NT2/D1 (cell line): ENCODE data around the gene UIMC1.

ENCODE experiments used
- DNase-seq: peaks from one replicate; pipeline ENCODE4 v3.0.0-alpha.2; 2011; ENCODE audit warnings: low read depth, low spot score
- H3K27me3 ChIP-seq: 2 replicates; pipeline ENCODE4 v1.6.0; 2011; ENCODE audit warnings: mild to moderate bottlenecking; ENCODE audit not compliant: insufficient read length, insufficient read depth
- H3K36me3 ChIP-seq: 2 replicates; pipeline ENCODE4 v1.6.1; 2011; ENCODE audit warnings: mild to moderate bottlenecking, low read length, mixed read lengths; ENCODE audit not compliant: insufficient read depth, insufficient read length
- H3K4me1 ChIP-seq: 2 replicates; pipeline ENCODE4 v1.5.1; 2011; ENCODE audit not compliant: insufficient read depth, insufficient read length
- H3K4me3 ChIP-seq: 2 replicates; pipeline ENCODE4 v1.5.1; 2011; ENCODE audit warnings: low read depth; ENCODE audit not compliant: insufficient read length
- H3K9ac ChIP-seq: 2 replicates; pipeline ENCODE4 v1.6.0; 2011; ENCODE audit warnings: low read depth; ENCODE audit not compliant: insufficient read length
- H3K9me3 ChIP-seq: 2 replicates; pipeline ENCODE4 v1.5.1; 2011; ENCODE audit warnings: mild to moderate bottlenecking, low read length; ENCODE audit not compliant: insufficient read depth
- SUZ12 ChIP-seq: IDR thresholded peaks from 2 replicates; pipeline ENCODE4 v1.6.1; 2011; ENCODE audit not compliant: insufficient read length, insufficient read depth; ENCODE audit errors: extremely low read depth
- YY1 ChIP-seq: IDR thresholded peaks from 2 replicates; pipeline ENCODE4 v1.6.1; 2011; ENCODE audit not compliant: insufficient read length, insufficient read depth
- ZNF274 ChIP-seq: IDR thresholded peaks from 2 replicates; pipeline ENCODE4 v1.6.1; 2011; ENCODE audit warnings: mild to moderate bottlenecking, low read depth, low read length

UIMC1 gene

GRCh38 chr5:176980818-176981217 is 25.8 kb downstream of the UIMC1 start:
- no peak for TF ChIP-seq YY1
- no peak for TF ChIP-seq ZNF274
- no peak for TF ChIP-seq SUZ12
- peaks cover 39% of the 10 kb centered on the region for H3K36me3 ChIP-seq
- DNase-seq: no peak

GRCh38 chr5:176979669-176980068 is 26.9 kb downstream of the UIMC1 start:
- H3K9me3 ChIP-seq: peaks cover 21% of the 10 kb centered on the region; the same call in 1 of the 2 replicates
- DNase-seq: no peak
- no peaks in the 10 kb centered on the region for H3K4me1 ChIP-seq
- H3K9ac ChIP-seq: no peak overlapping the region
- TF ChIP-seq YY1 (no peak), SUZ12 (no peak), ZNF274 (no peak)
- peaks cover 47% of the 10 kb centered on the region for H3K36me3 ChIP-seq
- no peaks in the 10 kb centered on the region for H3K27me3 ChIP-seq
- H3K4me3 ChIP-seq: no peak overlapping the region

More at GRCh38 chr5:176980818-176981217, 25.8 kb downstream of the UIMC1 start:
- no peaks in the 10 kb centered on the region for H3K4me1 ChIP-seq
- H3K9ac ChIP-seq: no peak overlapping the region
- H3K9me3 ChIP-seq: peaks cover 29% of the 10 kb centered on the region
- no peak overlapping the region for H3K4me3 ChIP-seq
- no peaks in the 10 kb centered on the region for H3K27me3 ChIP-seq

GRCh38 chr5:176965633-176966032 is 40.9 kb downstream of the UIMC1 start:
- Histone ChIP-seq H3K9me3 (no peaks in the 10 kb centered on the region), H3K36me3 (peaks cover 34% of the 10 kb centered on the region), H3K9ac (no peak overlapping the region), H3K4me3 (no peak overlapping the region), H3K4me1 (no peaks in the 10 kb centered on the region), H3K27me3 (no peaks in the 10 kb centered on the region)
- no peak for DNase-seq
- TF ChIP-seq SUZ12 (no peak), YY1 (no peak), ZNF274 (no peak)

- no peak for TF ChIP-seq SUZ12
- TF ChIP-seq ZNF274: no peak
- TF ChIP-seq YY1: no peak
- H3K4me3 ChIP-seq: no peak overlapping the region
- no peak for DNase-seq
- H3K9ac ChIP-seq: no peak overlapping the region
- H3K27me3 ChIP-seq: no peaks in the 10 kb centered on the region
- H3K4me1 ChIP-seq: no peaks in the 10 kb centered on the region
- no peaks in the 10 kb centered on the region for H3K9me3 ChIP-seq
- H3K36me3 ChIP-seq: peaks cover 25% of the 10 kb centered on the region
Measured at GRCh38 chr5:176959051-176959450, 47.5 kb downstream of the UIMC1 start.

GRCh38 chr5:176956756-176957155 is 49.8 kb downstream of the UIMC1 start:
- H3K36me3 ChIP-seq: peaks cover 35% of the 10 kb centered on the region

GRCh38 chr5:176955895-176956294 is 50.7 kb downstream of the UIMC1 start:
- no peaks in the 10 kb centered on the region for H3K27me3 ChIP-seq
- no peaks in the 10 kb centered on the region for H3K4me1 ChIP-seq
- TF ChIP-seq ZNF274 (no peak), YY1 (no peak), SUZ12 (no peak)
- H3K36me3 ChIP-seq: peaks cover 44% of the 10 kb centered on the region
- no peak overlapping the region for H3K9ac ChIP-seq
- no peaks in the 10 kb centered on the region for H3K9me3 ChIP-seq
- no peak overlapping the region for H3K4me3 ChIP-seq
- no peak for DNase-seq

More at GRCh38 chr5:176956756-176957155, 49.8 kb downstream of the UIMC1 start:
- no peak for TF ChIP-seq ZNF274
- no peak for TF ChIP-seq SUZ12
- TF ChIP-seq YY1: no peak
- H3K9me3 ChIP-seq: no peaks in the 10 kb centered on the region
- DNase-seq: no peak
- H3K9ac ChIP-seq: no peak overlapping the region
- H3K4me3 ChIP-seq: no peak overlapping the region
- H3K27me3 ChIP-seq: no peaks in the 10 kb centered on the region
- H3K4me1 ChIP-seq: no peaks in the 10 kb centered on the region

- no peak for DNase-seq
- Histone ChIP-seq H3K36me3 (peaks cover 53% of the 10 kb centered on the region), H3K27me3 (no peaks in the 10 kb centered on the region), H3K9ac (no peak overlapping the region), H3K4me3 (no peak overlapping the region), H3K9me3 (no peaks in the 10 kb centered on the region), H3K4me1 (no peaks in the 10 kb centered on the region)
- TF ChIP-seq YY1: no peak
- no peak for TF ChIP-seq SUZ12
- no peak for TF ChIP-seq ZNF274
Measured at GRCh38 chr5:176954050-176954449, 52.5 kb downstream of the UIMC1 start.

GRCh38 chr5:176952531-176953193 is 53.9 kb downstream of the UIMC1 start:
- H3K9me3 ChIP-seq: no peaks in the 10 kb centered on the region
- H3K36me3 ChIP-seq: peaks cover 52% of the 10 kb centered on the region
- H3K27me3 ChIP-seq: no peaks in the 10 kb centered on the region
- TF ChIP-seq SUZ12 (no peak), ZNF274 (no peak), YY1 (no peak)
- no peak overlapping the region for H3K9ac ChIP-seq
- H3K4me3 ChIP-seq: no peak overlapping the region
- no peaks in the 10 kb centered on the region for H3K4me1 ChIP-seq
- DNase-seq: no peak
